Trophoblast cell (in vitro differentiated cells and primary cell): ENCODE results near the gene SLC16A10.
"Not testable (repeated sequence)": the region's sequence is repeated elsewhere in the genome, so short reads cannot be mapped to it uniquely, and the experiment has no call there.

ENCODE experiments used
- DNase-seq, 2 donors: peaks; one replicate each; pipeline ENCODE4 v3.0.0-alpha.2; 2016
- H2AFZ ChIP-seq: 2 replicates; pipeline ENCODE4 v1.6.1; 2013; ENCODE audit warnings: low read length, moderate library complexity, mild to moderate bottlenecking; ENCODE audit not compliant: insufficient read depth, poor library complexity
- H2AK5ac ChIP-seq: 2 replicates; pipeline ENCODE4 v1.6.1; 2013; ENCODE audit warnings: mild to moderate bottlenecking, low read length
- H2BK120ac ChIP-seq: 2 replicates; pipeline ENCODE4 v1.6.1; 2013; ENCODE audit warnings: low read length, mild to moderate bottlenecking, moderate library complexity; ENCODE audit not compliant: insufficient read depth, poor library complexity
- H2BK12ac ChIP-seq: 2 replicates; pipeline ENCODE4 v1.6.1; 2013; ENCODE audit warnings: mild to moderate bottlenecking, low read length, moderate library complexity
- H2BK5ac ChIP-seq: 2 replicates; pipeline ENCODE4 v1.6.1; 2013; ENCODE audit warnings: low read length, low read depth, moderate library complexity, mild to moderate bottlenecking; ENCODE audit not compliant: poor library complexity
- H3K14ac ChIP-seq: 2 replicates; pipeline ENCODE4 v1.6.1; 2013; ENCODE audit warnings: mild to moderate bottlenecking, low read length
- H3K18ac ChIP-seq: 2 replicates; pipeline ENCODE4 v1.6.1; 2013; ENCODE audit warnings: mild to moderate bottlenecking, low read length
- H3K23ac ChIP-seq: 2 replicates; pipeline ENCODE4 v1.6.1; 2013; ENCODE audit warnings: low read length
- H3K27ac ChIP-seq: 2 replicates; pipeline ENCODE4 v1.5.1; 2013; ENCODE audit warnings: low read depth, mild to moderate bottlenecking, inconsistent platforms, low read length, moderate library complexity
- H3K27me3 ChIP-seq: 2 replicates; pipeline ENCODE4 v1.6.1; 2013; ENCODE audit warnings: inconsistent platforms, mild to moderate bottlenecking, low read length, moderate library complexity; ENCODE audit not compliant: insufficient read depth
- H3K36me3 ChIP-seq, 2 experiments: 1 replicate in 1 of 2; 2 replicates in 1 of 2; pipeline ENCODE4 v1.6.1; 2013; ENCODE audit warnings: low read length in 2 of 2, mild to moderate bottlenecking in 2 of 2, moderate library complexity in 1 of 2; ENCODE audit not compliant: insufficient read depth in 2 of 2, control insufficient read depth in 1 of 2
- H3K4ac ChIP-seq: 2 replicates; pipeline ENCODE4 v1.6.1; 2013; ENCODE audit warnings: low read depth, mild to moderate bottlenecking, low read length, moderate library complexity
- H3K4me1 ChIP-seq, 2 experiments: 1 replicate in 1 of 2; 2 replicates in 1 of 2; pipeline ENCODE4 v1.6.1; 2013; ENCODE audit warnings: low read length in 2 of 2, mild to moderate bottlenecking in 2 of 2, moderate library complexity in 1 of 2; ENCODE audit not compliant: insufficient read depth in 2 of 2, control insufficient read depth in 1 of 2
- H3K4me2 ChIP-seq: 2 replicates; pipeline ENCODE4 v1.6.1; 2013; ENCODE audit warnings: inconsistent platforms, mild to moderate bottlenecking, low read length, moderate library complexity
- H3K4me3 ChIP-seq: 2 replicates; pipeline ENCODE4 v1.5.1; 2013; ENCODE audit warnings: mild to moderate bottlenecking, low read depth, low read length, inconsistent platforms
- H3K79me1 ChIP-seq: one replicate; pipeline ENCODE4 v1.6.1; 2013; ENCODE audit warnings: low read length
- H3K79me2 ChIP-seq: 2 replicates; pipeline ENCODE4 v1.6.1; 2013; ENCODE audit warnings: low read length, mild to moderate bottlenecking; ENCODE audit not compliant: control insufficient read depth, insufficient read depth, poor library complexity
- H3K9ac ChIP-seq: 2 replicates; pipeline ENCODE4 v1.6.1; 2013; ENCODE audit warnings: mild to moderate bottlenecking, low read length
- H3K9me3 ChIP-seq: 2 replicates; pipeline ENCODE4 v1.6.1; 2013; ENCODE audit warnings: low read depth, mild to moderate bottlenecking, control low read depth, inconsistent platforms, low read length; ENCODE audit not compliant: insufficient read depth
- H4K12ac ChIP-seq: 2 replicates; pipeline ENCODE4 v1.6.1; 2013; ENCODE audit warnings: low read depth, mild to moderate bottlenecking, low read length, moderate library complexity
- H4K8ac ChIP-seq: 2 replicates; pipeline ENCODE4 v1.6.1; 2013; ENCODE audit warnings: low read depth, mild to moderate bottlenecking, low read length, moderate library complexity
- H4K91ac ChIP-seq: one replicate; pipeline ENCODE4 v1.6.1; 2013; ENCODE audit warnings: low read depth, mild to moderate bottlenecking, low read length, moderate library complexity
- WGBS: extraction: QIAGEN DNeasy Blood & Tissue Kit; methylation state at CpG from one replicate; pipeline ENCODE4 v1.1.7; 2013; ENCODE audit warnings: missing lambda C conversion rate; ENCODE audit not compliant: insufficient read length, insufficient coverage; ENCODE audit errors: extremely low coverage; 5-methylcytosine and 5-hydroxymethylcytosine counted together

The SLC16A10 gene

GRCh38 chr6:111061985-111062384 lies 25.3 kb upstream of the SLC16A10 start:
- no CpG with 5 or more reads among the region's 5 CpGs for WGBS
- H3K27ac ChIP-seq, H2BK12ac ChIP-seq, H3K4me1 ChIP-seq, H3K4ac ChIP-seq, H4K12ac ChIP-seq, H2AFZ ChIP-seq, H3K4me3 ChIP-seq, H4K91ac ChIP-seq, H4K8ac ChIP-seq, DNase-seq, H3K18ac ChIP-seq, H3K9me3 ChIP-seq, H3K23ac ChIP-seq, H3K14ac ChIP-seq, H3K36me3 ChIP-seq, H3K4me2 ChIP-seq, H3K79me1 ChIP-seq, H3K27me3 ChIP-seq, H2AK5ac ChIP-seq, H3K79me2 ChIP-seq, H2BK5ac ChIP-seq, H2BK120ac ChIP-seq: not testable (repeated sequence)
- peak overlapping the region; percentile 28 for H3K9ac ChIP-seq

GRCh38 chr6:111062860-111063259 lies 24.4 kb upstream of the SLC16A10 start:
- H3K27me3 ChIP-seq, H3K4ac ChIP-seq, H3K4me1 ChIP-seq, H3K4me2 ChIP-seq, H4K91ac ChIP-seq, H3K4me3 ChIP-seq, H2AK5ac ChIP-seq, H2BK5ac ChIP-seq, H3K23ac ChIP-seq, H3K18ac ChIP-seq, DNase-seq, H3K79me2 ChIP-seq, H3K9ac ChIP-seq, H3K14ac ChIP-seq, H2BK12ac ChIP-seq, H3K9me3 ChIP-seq, H4K12ac ChIP-seq, H4K8ac ChIP-seq, H3K36me3 ChIP-seq, H2BK120ac ChIP-seq, H3K79me1 ChIP-seq, H2AFZ ChIP-seq, H3K27ac ChIP-seq: not testable (repeated sequence)
- no CpG with 5 or more reads among the region's 5 CpGs for WGBS

- Histone ChIP-seq H4K8ac (no peak overlapping the region), H3K36me3 (no peaks in the 10 kb centered on the region), H4K12ac (no peak overlapping the region), H2AFZ (no peak overlapping the region), H3K23ac (no peak overlapping the region), H3K4me1 (peaks cover 0 to 3% of the 10 kb centered on the region in 2 experiments), H2BK120ac (no peak overlapping the region), H2AK5ac (no peak overlapping the region), H2BK12ac (no peak overlapping the region), H3K4me2 (no peak overlapping the region), H3K79me2 (no peaks in the 10 kb centered on the region), H3K9me3 (peaks cover 2% of the 10 kb centered on the region), H3K9ac (no peak overlapping the region), H3K4me3 (no peak overlapping the region), H3K79me1 (no peaks in the 10 kb centered on the region), H3K27ac (no peak overlapping the region), H3K18ac (no peak overlapping the region), H4K91ac (no peak overlapping the region), H3K14ac (no peak overlapping the region), H3K27me3 (no peaks in the 10 kb centered on the region), H2BK5ac (no peak overlapping the region), H3K4ac (no peak overlapping the region)
- peak; percentile 32 to 76 for DNase-seq
- no CpG with 5 or more reads among the region's 8 CpGs for WGBS
Observed at GRCh38 chr6:111068109-111068865, 19.0 kb upstream of the SLC16A10 start.

GRCh38 chr6:111068866-111069234 lies 18.5 kb upstream of the SLC16A10 start:
- Histone ChIP-seq H3K4me1 (peaks cover 0 to 3% of the 10 kb centered on the region in 2 experiments), H2BK120ac (no peak overlapping the region), H4K12ac (no peak overlapping the region), H3K27me3 (no peaks in the 10 kb centered on the region), H3K9me3 (peaks cover 2% of the 10 kb centered on the region), H3K27ac (no peak overlapping the region), H3K14ac (no peak overlapping the region), H3K4me2 (no peak overlapping the region), H3K79me1 (no peaks in the 10 kb centered on the region), H3K23ac (no peak overlapping the region), H2BK5ac (no peak overlapping the region), H4K91ac (no peak overlapping the region), H3K4me3 (no peak overlapping the region), H2AK5ac (no peak overlapping the region), H3K79me2 (no peaks in the 10 kb centered on the region), H4K8ac (no peak overlapping the region), H2AFZ (no peak overlapping the region), H3K36me3 (no peaks in the 10 kb centered on the region), H2BK12ac (no peak overlapping the region), H3K9ac (no peak overlapping the region), H3K4ac (no peak overlapping the region), H3K18ac (no peak overlapping the region)
- WGBS: no CpG with 5 or more reads among the region's 2 CpGs
- DNase-seq: no peak
